ENCODE measurements around the gene ARMC2. TPM values are rescaled to one million over a fixed set of nuclear protein-coding genes. Genes with fewer than 3 reads are reported as not detected.

Gene ARMC2
- total RNA-seq, 2 experiments from 2014 or later: 10.0 to 10.2 TPM

DNA sequence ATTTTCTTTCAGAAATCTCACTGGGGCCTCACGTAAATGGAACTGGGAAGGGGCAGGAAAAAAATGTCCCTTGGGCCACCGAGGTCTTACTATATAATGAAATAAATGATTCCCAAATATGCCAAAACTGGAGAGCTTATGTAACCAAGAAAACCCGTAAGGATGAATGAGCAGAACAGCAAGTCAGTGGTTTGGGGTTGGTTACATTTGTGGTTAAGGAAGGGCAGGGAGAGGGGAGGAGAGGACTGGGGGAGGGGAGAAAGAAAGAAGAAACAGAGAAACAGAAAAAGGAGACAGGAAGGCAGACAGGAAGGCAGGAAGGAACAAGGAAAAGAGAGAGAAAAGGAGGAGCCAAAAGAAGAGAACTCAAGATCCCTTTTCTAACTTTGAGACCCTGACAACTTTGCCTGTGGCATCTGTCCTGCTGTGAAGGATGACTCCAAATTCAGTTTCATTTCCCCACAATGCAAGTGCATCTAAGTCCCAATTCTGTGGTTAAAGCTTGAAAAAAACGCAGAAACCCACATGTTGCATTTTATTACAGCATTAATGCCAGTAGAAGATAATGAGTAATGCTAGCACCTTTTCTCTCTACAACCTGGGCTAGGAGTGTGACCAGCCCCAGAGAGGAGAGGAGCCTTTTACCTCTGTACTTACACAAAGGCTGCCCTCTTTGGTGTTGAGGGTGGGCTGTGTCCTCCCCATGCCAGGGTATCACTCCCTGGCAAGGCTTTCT is 10.8 kb upstream of the ARMC2 start:
- DNase-seq: peak; percentile 25
- ChIA-PET POLR2A (interaction anchor here (1.2 kb wide), 1 partner anchor 10 kb away, joined by 5 read pairs; no protein-coding TSS in a partner anchor), CTCF (interaction anchor here (0.6 to 1.3 kb wide), 4 partner anchors 27 to 465 kb away, joined by 3 read pairs; no protein-coding TSS in a partner anchor)
- Mint-ChIP-seq H3K36me3 (ENCODE audit: low read depth) (no peaks in the 10 kb centered on the region), H3K4me1 (peaks cover 39% of the 10 kb centered on the region), H3K27me3 (peaks cover 12% of the 10 kb centered on the region), H3K4me3 (no peak overlapping the region), H3K27ac (peak overlapping the region; percentile 42), H3K9me3 (no peaks in the 10 kb centered on the region)

DNA sequence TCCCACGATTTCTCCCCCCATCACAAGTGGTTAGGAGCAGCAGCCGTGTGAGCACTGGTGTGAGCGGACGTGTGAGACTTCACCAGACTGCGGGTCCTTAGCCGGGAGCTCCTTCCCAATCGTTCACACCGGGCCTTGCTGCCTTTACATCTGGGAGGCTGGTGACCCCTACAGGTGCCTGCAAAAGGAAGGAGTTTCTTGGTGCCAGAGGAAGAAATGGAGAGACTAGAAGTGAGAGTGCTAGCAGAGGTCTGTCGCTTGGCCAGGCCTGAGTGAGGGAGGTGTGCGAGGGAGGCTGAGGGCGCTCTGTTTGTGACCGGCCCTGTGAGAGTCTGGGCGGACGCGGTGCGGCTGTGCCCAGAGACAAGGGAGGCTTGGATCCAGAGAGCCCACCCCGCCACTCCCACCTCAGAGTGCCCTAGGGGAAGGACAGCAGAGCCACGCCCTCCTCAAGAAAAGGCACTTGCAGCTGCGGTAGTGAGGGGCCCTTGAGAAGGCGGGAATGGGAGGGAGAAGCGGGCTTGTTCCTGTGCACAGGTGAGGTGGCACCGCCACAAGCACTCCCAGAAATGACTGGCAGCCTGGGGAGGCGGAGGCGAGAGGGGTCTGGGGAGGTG is 10.0 kb upstream of the ARMC2 start:
- Mint-ChIP-seq H3K36me3 (ENCODE audit: low read depth) (no peaks in the 10 kb centered on the region), H3K4me3 (no peak overlapping the region), H3K27me3 (peaks cover 12% of the 10 kb centered on the region), H3K27ac (peak overlapping the region; percentile 37), H3K4me1 (peaks cover 39% of the 10 kb centered on the region), H3K9me3 (no peaks in the 10 kb centered on the region)
- ChIA-PET POLR2A (no interaction called here), CTCF (interaction anchor here (0.6 to 1.3 kb wide), 2 partner anchors 27 to 466 kb away, joined by 3 read pairs; no protein-coding TSS in a partner anchor)
- DNase-seq: no peak

DNA sequence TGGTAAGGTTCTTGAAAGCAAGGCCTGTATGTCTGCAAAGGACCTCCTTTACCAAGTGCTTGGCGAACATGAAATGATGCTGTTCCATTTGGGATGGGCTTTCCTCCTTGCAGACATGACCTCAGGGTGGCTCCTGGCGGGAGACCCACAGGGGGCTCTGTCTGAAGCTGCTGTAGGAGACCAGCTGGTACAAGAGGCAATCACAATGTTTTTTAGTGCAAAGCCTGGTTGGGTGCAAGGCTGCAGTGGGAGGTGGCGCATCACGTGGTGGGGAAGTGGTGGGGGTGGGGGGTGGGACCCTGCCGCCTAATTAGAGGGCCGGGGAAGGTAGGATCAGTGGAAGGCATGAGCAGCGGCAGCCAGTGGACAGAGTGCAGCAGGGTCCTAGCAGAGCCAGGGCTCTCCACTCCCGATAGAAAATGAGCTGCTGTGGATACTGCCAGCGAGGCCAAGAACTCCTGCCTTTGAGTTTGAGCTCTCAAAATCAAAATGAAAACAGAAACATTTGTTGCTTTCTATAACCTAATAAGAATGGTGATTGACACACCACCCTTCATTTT is 9.1 kb upstream of the ARMC2 start:
- CTCF ChIA-PET: interaction anchor here (0.6 to 0.8 kb wide), 5 partner anchors 28 to 963 kb away, joined by 3 to 5 read pairs (median 3); no protein-coding TSS in a partner anchor
- peaks cover 39% of the 10 kb centered on the region for H3K4me1 Mint-ChIP-seq
- H3K9me3 Mint-ChIP-seq: no peaks in the 10 kb centered on the region
- POLR2A ChIA-PET: no interaction called here
- peaks cover 12% of the 10 kb centered on the region for H3K27me3 Mint-ChIP-seq
- no peak for DNase-seq
- no peak overlapping the region for H3K27ac Mint-ChIP-seq
- H3K36me3 Mint-ChIP-seq (ENCODE audit: low read depth): no peaks in the 10 kb centered on the region
- no peak overlapping the region for H3K4me3 Mint-ChIP-seq

DNA sequence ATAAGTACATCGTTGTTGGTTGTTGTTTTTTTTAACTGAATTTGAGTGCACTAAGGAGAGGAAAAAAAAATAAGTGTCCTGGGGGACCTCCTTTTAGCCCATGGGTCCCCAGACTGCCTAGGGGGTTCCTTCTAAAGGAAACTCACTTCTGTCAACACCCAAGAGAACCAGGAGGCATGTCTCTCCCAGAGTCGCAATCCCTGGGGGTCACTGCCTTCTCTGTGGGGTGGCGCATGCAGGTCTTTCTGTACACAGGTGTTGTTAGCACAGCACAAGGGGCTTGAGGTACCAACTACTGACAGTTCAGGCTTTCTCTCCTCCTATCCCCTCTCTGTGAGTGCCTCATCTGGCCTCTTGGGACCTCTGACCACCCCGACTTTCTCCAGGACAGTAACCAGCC is 7.3 kb upstream of the ARMC2 start:
- Mint-ChIP-seq H3K4me3 (no peak overlapping the region), H3K9me3 (no peaks in the 10 kb centered on the region), H3K4me1 (peaks cover 34% of the 10 kb centered on the region), H3K27ac (no peak overlapping the region), H3K27me3 (peaks cover 15% of the 10 kb centered on the region), H3K36me3 (ENCODE audit: low read depth) (no peaks in the 10 kb centered on the region)
- DNase-seq: no peak
- ChIA-PET POLR2A (no interaction called here), CTCF (no interaction called here)

DNA sequence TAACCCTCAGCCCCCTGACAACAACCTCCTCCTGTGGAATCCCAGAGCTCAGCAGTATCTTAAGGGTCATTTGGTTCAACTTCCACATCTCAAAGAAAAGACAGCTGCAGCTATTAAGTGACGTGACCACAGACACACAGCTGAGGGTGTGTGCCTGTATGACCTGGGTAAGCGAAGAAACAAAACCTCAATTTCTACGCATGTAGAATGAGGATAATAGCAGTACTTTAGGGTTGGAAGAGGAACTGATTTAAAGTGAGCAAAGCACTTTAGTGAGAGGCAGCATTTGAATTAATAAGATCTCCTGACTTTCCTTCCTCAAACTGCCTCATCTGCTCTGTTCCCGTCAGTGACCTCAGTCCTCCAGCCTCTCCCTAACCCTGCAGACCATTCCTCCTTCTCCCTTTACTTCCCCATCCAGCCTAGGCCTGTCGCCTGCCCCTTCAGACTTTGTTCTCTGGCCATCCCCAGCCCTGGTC is 6.8 kb upstream of the ARMC2 start:
- POLR2A ChIA-PET: no interaction called here

DNA sequence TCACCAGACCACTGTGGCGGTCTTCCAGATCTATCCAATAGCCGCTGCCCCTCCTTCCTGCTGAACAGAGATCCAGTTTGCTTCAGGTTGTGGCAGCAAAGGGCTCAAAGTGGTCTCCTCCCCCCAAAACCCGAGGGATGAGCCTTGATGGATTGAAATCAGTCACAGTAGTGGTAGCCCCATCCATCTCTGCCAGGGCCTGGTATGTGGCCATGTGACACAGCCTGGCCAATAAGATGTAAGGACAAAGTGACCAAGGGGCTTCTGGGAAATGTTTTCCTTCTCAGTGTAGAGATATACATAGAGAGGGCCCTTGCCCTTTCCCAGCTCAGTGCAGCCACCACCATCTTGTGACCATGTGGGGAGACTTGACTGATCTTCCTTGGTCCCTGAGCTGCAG is 4.1 kb upstream of the ARMC2 start:
- Mint-ChIP-seq H3K27me3 (peaks cover 20% of the 10 kb centered on the region), H3K27ac (no peak overlapping the region), H3K9me3 (no peaks in the 10 kb centered on the region), H3K4me3 (no peak overlapping the region), H3K36me3 (ENCODE audit: low read depth) (no peaks in the 10 kb centered on the region), H3K4me1 (peaks cover 15% of the 10 kb centered on the region)
- CTCF ChIA-PET: interaction anchor here (0.6 to 4.9 kb wide), 5 partner anchors 8 to 264 kb away, joined by 3 to 17 read pairs (median 3); no protein-coding TSS in a partner anchor
- DNase-seq: no peak
- POLR2A ChIA-PET: no interaction called here

More for the DNA sequence above, 6.8 kb upstream of the ARMC2 start:
- CTCF ChIA-PET: no interaction called here
- H3K4me1 Mint-ChIP-seq: peaks cover 31% of the 10 kb centered on the region
- no peak for DNase-seq
- H3K9me3 Mint-ChIP-seq: no peaks in the 10 kb centered on the region
- peaks cover 20% of the 10 kb centered on the region for H3K27me3 Mint-ChIP-seq
- H3K4me3 Mint-ChIP-seq: no peak overlapping the region
- no peaks in the 10 kb centered on the region for H3K36me3 Mint-ChIP-seq (ENCODE audit: low read depth)
- no peak overlapping the region for H3K27ac Mint-ChIP-seq

DNA sequence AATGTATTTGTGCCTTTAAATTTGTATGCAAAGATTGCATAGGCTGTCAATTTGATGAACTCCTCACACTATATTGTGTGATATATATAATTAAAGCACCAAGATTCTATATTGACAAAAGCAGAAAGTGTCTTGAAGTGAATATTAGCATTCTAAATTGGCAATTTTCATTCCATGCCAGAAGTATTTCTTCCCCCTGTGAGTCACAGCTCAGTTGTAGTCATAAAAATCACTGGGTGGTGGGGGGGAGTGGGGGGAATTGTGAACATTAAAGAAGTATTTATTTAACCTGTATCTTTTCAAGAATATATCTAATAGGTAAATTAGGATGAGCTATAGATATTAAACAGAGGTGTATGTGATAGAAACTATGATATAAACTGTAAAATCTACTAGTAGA is 3.1 kb upstream of the ARMC2 start:
- Mint-ChIP-seq H3K36me3 (ENCODE audit: low read depth) (no peaks in the 10 kb centered on the region), H3K27me3 (peaks cover 20% of the 10 kb centered on the region), H3K9me3 (no peaks in the 10 kb centered on the region), H3K4me1 (peaks cover 16% of the 10 kb centered on the region), H3K27ac (no peak overlapping the region), H3K4me3 (no peak overlapping the region)
- DNase-seq: no peak
- ChIA-PET CTCF (interaction anchor here (0.6 to 4.9 kb wide), 6 partner anchors 9 to 1648 kb away, joined by 3 to 17 read pairs (median 4); no protein-coding TSS in a partner anchor), POLR2A (no interaction called here)

DNA sequence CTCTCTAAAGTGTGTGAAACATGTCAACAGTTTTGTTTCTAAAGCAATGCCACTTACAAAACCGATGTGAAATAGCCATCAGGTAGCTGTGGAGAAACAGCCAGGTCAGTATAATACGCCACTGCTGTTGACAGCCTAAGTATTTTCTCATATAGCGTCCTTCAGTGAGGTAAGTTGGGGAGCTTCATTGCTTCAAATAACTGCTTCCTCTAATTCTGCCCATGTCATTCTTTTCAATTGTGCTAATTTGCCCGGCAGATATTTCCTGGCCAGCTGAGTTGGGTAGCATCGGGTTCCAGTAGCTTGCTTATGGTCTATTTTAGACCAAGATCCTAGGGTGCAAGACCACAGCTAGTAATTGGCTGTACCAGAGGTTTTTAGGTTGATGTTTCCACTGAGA is 2.1 kb upstream of the ARMC2 start:
- DNase-seq: no peak
- Mint-ChIP-seq H3K4me3 (no peak overlapping the region), H3K36me3 (ENCODE audit: low read depth) (peaks cover 1% of the 10 kb centered on the region), H3K4me1 (peaks cover 22% of the 10 kb centered on the region), H3K9me3 (no peaks in the 10 kb centered on the region), H3K27ac (no peak overlapping the region), H3K27me3 (peaks cover 18% of the 10 kb centered on the region)
- ChIA-PET POLR2A (interaction anchor here (0.7 kb wide), 1 partner anchor 29 kb away, joined by 4 read pairs; no protein-coding TSS in a partner anchor), CTCF (interaction anchor here (0.6 to 4.9 kb wide), 7 partner anchors 10 to 1346 kb away, joined by 3 to 17 read pairs (median 3); no protein-coding TSS in a partner anchor)

DNA sequence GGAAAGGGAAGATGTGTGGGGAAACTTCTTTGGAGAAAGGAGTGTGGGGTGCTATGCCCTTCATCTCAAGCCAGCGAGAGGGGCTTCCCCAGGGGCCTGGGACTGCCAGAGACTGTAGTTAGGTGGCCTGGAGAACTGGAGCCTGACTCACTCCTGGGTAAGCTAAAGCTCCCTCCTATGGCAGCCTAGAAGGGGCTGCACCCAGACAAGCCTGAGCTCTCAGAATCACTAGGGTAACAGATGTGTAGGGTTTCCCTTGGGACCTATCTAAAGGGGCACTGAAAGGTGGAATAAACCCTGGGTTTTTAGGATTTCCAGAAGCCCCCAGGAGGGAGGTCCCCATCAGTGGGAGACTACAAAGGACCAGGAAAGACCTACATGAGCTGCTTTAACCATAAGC is 1.6 kb upstream of the ARMC2 start:
- Mint-ChIP-seq H3K27me3 (peaks cover 13% of the 10 kb centered on the region), H3K4me1 (peaks cover 24% of the 10 kb centered on the region), H3K27ac (no peak overlapping the region), H3K36me3 (ENCODE audit: low read depth) (peaks cover 1% of the 10 kb centered on the region), H3K9me3 (no peaks in the 10 kb centered on the region), H3K4me3 (no peak overlapping the region)
- ChIA-PET CTCF (interaction anchor here (0.8 to 4.9 kb wide), 6 partner anchors 10 to 305 kb away, joined by 3 to 17 read pairs (median 3); no protein-coding TSS in a partner anchor), POLR2A (interaction anchor here (0.6 to 0.8 kb wide), 4 partner anchors 10 to 201 kb away, joined by 3 to 5 read pairs (median 4); no protein-coding TSS in a partner anchor)
- no peak for DNase-seq

DNA sequence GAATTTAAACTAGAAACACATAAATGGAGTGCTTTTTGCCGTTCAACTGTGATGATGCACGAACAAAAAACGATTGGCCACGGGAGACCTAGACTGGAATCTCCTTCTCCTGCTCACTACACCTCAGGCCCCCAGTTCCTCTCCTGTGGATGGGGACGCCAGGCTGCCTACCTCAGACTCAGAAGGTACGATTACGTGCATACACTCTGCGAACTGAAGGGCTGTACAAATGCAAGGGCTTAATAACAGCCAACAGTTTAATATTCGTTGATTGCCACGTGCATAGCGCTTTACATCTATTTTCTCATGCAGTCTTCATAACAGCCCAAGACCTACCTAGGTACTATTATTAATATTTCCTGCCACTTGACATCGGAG is 495 bp upstream of the ARMC2 start:
- POLR2A ChIA-PET: no interaction called here
- Mint-ChIP-seq H3K4me3 (peak overlapping the region; percentile 82), H3K27ac (peak overlapping the region; percentile 80), H3K36me3 (ENCODE audit: low read depth) (peaks cover 5% of the 10 kb centered on the region), H3K27me3 (peaks cover 10% of the 10 kb centered on the region), H3K4me1 (peaks cover 24% of the 10 kb centered on the region), H3K9me3 (no peaks in the 10 kb centered on the region)
- DNase-seq: no peak
- CTCF ChIA-PET: interaction anchor here (0.6 to 4.9 kb wide), 10 partner anchors 10 to 1584 kb away, joined by 3 to 17 read pairs (median 4); no protein-coding TSS in a partner anchor

DNA sequence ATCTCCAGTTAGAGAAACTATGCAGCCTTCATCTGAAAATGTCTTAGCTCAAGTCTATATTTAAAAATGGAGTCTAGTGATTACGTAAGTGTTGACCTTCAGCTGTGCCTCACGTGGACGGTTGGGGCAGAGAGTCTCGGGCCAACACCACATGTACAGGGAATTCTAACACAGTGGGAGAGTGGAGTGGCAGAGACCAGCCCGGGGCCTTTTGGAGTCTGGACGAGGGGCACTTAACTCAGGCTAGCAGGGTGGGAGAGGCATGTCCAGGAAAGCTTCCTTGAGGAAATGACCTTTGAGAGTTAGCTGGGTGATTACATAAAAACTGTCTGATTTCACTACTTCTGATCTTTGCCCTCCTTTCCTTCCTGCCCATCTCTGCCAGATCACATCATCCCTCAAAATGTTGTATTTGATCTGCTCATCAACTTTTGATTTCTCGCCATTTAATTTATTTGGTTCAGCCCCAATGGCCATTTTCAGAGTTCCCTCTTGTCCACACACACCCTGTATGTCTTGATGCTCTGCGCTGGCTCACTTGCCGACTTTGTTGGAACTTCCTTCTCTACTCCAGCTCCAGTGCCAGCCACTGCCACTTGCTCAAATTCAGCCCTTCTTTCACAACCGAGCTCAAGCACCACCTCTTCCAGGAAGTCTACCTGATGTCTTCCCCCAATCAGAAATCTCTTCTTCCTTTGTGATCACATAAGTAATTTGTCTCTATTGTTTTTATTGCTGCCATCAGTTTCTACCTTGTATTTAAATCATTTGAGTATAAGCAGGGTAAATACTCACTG is 2.6 kb downstream of the ARMC2 start:
- H3K27ac Mint-ChIP-seq: no peak overlapping the region

DNA sequence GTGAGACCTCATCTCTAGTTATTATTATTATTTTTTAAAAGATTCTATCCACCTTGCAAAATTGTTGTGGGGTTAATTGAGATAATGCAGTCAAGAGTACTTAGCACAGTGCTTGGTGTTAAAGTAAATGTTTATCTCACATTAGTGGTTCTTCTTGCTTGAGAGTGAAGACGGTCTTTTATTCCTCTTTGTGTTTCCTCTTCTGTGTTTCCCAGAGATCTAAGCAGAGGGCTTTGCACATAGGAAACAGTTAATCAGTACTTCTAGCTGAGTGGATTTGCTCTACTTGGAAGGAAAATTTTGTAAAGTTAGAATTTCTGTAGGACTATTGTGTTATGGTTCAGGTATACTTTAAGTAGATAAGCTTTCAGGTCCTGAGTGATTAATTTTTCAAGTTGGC is 3.5 kb downstream of the ARMC2 start:
- ChIA-PET POLR2A (no interaction called here), CTCF (interaction anchor here (1.5 kb wide), 1 partner anchor 14 kb away, joined by 3 read pairs; no protein-coding TSS in a partner anchor)
- H3K9me3 Mint-ChIP-seq: peaks cover 3% of the 10 kb centered on the region
- peaks cover 27% of the 10 kb centered on the region for H3K4me1 Mint-ChIP-seq
- DNase-seq: no peak
- H3K4me3 Mint-ChIP-seq: no peak overlapping the region
- H3K27ac Mint-ChIP-seq: no peak overlapping the region
- peaks cover 33% of the 10 kb centered on the region for H3K36me3 Mint-ChIP-seq (ENCODE audit: low read depth)
- no peaks in the 10 kb centered on the region for H3K27me3 Mint-ChIP-seq

More for the DNA sequence above, 2.6 kb downstream of the ARMC2 start:
- CTCF ChIA-PET: interaction anchor here (1.5 kb wide), 1 partner anchor 15 kb away, joined by 3 read pairs; no protein-coding TSS in a partner anchor
- Mint-ChIP-seq H3K36me3 (ENCODE audit: low read depth) (peaks cover 24% of the 10 kb centered on the region), H3K9me3 (no peaks in the 10 kb centered on the region), H3K4me1 (peaks cover 27% of the 10 kb centered on the region), H3K4me3 (no peak overlapping the region), H3K27me3 (peaks cover 5% of the 10 kb centered on the region)
- POLR2A ChIA-PET: no interaction called here
- no peak for DNase-seq

Measured in activated CD4-positive, alpha-beta T cell treated with anti-CD3 and anti-CD28 coated beads, Interleukin-2, amount 10 ng/mL, durations not matched to agents 7 days and 5 days (primary cell).